Measurements from ENCODE around the gene TNS3.
"Not testable (repeated sequence)": the region's sequence is repeated elsewhere in the genome, so short reads cannot be mapped to it uniquely, and the experiment has no call there.

Gene TNS3

GRCh38 chr7:47603514-47604255 is 21.8 kb upstream of the TNS3 start:
- not testable (repeated sequence) for DNase-seq

GRCh38 chr7:47602272-47603004 is 20.5 kb upstream of the TNS3 start:
- no peak for DNase-seq

GRCh38 chr7:47601881-47602249 is 20.0 kb upstream of the TNS3 start:
- DNase-seq = no peak

GRCh38 chr7:47601119-47601880 is 19.4 kb upstream of the TNS3 start:
- DNase-seq = no peak

- DNase-seq = no peak
Observed at GRCh38 chr7:47600199-47601118, 18.5 kb upstream of the TNS3 start.

- DNase-seq = no peak
Observed at GRCh38 chr7:47597379-47597778, 15.5 kb upstream of the TNS3 start.

GRCh38 chr7:47596502-47597202 is 14.7 kb upstream of the TNS3 start:
- no peak for DNase-seq

- DNase-seq = no peak
Observed at GRCh38 chr7:47594406-47594805, 12.5 kb upstream of the TNS3 start.

GRCh38 chr7:47591655-47592572 is 10.0 kb upstream of the TNS3 start:
- DNase-seq = no peak

GRCh38 chr7:47591089-47591654 is 9.3 kb upstream of the TNS3 start:
- DNase-seq = no peak

GRCh38 chr7:47590215-47590614 is 8.3 kb upstream of the TNS3 start:
- not testable (repeated sequence) for DNase-seq

- no peak for DNase-seq
Observed at GRCh38 chr7:47588704-47589225, 6.9 kb upstream of the TNS3 start.

GRCh38 chr7:47587976-47588375 is 6.1 kb upstream of the TNS3 start:
- no peak for DNase-seq

GRCh38 chr7:47587351-47587750 is 5.4 kb upstream of the TNS3 start:
- DNase-seq = no peak

- DNase-seq = no peak
Observed at GRCh38 chr7:47586925-47587324, 5.0 kb upstream of the TNS3 start.

GRCh38 chr7:47586161-47586670 is 4.3 kb upstream of the TNS3 start:
- DNase-seq = not testable (repeated sequence)

GRCh38 chr7:47584536-47584895 is 2.6 kb upstream of the TNS3 start:
- DNase-seq = no peak

- no peak for DNase-seq
Observed at GRCh38 chr7:47583739-47584535, 2.0 kb upstream of the TNS3 start.
